OCI-LY3 (cell line): ENCODE results near the gene PRKAR1B.

Source experiments
- EZH2phosphoT487 ChIP-seq: fragments of 200-600 bp; shearing (Covaris generic); IDR thresholded peaks from 2 replicates; pipeline ENCODE4 v1.6.1; 2018; ENCODE audit warnings: antibody characterized with exemption, mixed run types, low read depth
- TF ChIP-seq, protein P1 (sequence below): fragments of 200-600, 300-600 bp; sonication (generic); IDR thresholded peaks from 2 replicates; pipeline ENCODE4 v1.5.1; 2014; ENCODE audit warnings: antibody characterized with exemption, low read length, low read depth

- TF ChIP-seq, protein P1, sequence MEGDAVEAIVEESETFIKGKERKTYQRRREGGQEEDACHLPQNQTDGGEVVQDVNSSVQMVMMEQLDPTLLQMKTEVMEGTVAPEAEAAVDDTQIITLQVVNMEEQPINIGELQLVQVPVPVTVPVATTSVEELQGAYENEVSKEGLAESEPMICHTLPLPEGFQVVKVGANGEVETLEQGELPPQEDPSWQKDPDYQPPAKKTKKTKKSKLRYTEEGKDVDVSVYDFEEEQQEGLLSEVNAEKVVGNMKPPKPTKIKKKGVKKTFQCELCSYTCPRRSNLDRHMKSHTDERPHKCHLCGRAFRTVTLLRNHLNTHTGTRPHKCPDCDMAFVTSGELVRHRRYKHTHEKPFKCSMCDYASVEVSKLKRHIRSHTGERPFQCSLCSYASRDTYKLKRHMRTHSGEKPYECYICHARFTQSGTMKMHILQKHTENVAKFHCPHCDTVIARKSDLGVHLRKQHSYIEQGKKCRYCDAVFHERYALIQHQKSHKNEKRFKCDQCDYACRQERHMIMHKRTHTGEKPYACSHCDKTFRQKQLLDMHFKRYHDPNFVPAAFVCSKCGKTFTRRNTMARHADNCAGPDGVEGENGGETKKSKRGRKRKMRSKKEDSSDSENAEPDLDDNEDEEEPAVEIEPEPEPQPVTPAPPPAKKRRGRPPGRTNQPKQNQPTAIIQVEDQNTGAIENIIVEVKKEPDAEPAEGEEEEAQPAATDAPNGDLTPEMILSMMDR: no peak
- no peak for TF ChIP-seq EZH2phosphoT487
Observed at GRCh38 chr7:619368-619840, 107.7 kb downstream of the PRKAR1B start.
